Measurements from ENCODE around the gene PCID2. TPM values are rescaled to one million over a fixed set of nuclear protein-coding genes. Genes with fewer than 3 reads are reported as not detected.

The PCID2 gene
- total RNA-seq, 1 donor: 48.5 TPM

GRCh38 chr13:113171250-113172125, 37.0 kb downstream of the PCID2 start:
- H3K36me3 ChIP-seq (ENCODE audit: insufficient read depth, low read length): peaks cover 47% of the 10 kb centered on the region
- DNase-seq (ENCODE audit: insufficient read length, low spot score, missing footprints): peak; percentile 76
- H3K4me3 ChIP-seq (ENCODE audit: insufficient read depth, low read length): no peak overlapping the region
- H3K79me2 ChIP-seq (ENCODE audit: insufficient read depth, low read length): no peaks in the 10 kb centered on the region
- H3K27me3 ChIP-seq (ENCODE audit: insufficient read depth, low read length): no peaks in the 10 kb centered on the region
- H4K20me1 ChIP-seq (ENCODE audit: insufficient read depth, low read length): no peaks in the 10 kb centered on the region
- H3K27ac ChIP-seq (ENCODE audit: low read depth, low read length): no peak overlapping the region
- no peaks in the 10 kb centered on the region for H3K4me1 ChIP-seq (ENCODE audit: insufficient read depth, low read length)
- no peaks in the 10 kb centered on the region for H3K9me3 ChIP-seq (ENCODE audit: low read depth, low read length)
- H3K4me2 ChIP-seq (ENCODE audit: insufficient read depth, low read length): no peak overlapping the region
- H2AFZ ChIP-seq (ENCODE audit: low read length): no peak overlapping the region
- no peak for TF ChIP-seq CTCF (IDR thresholded peaks at IDR 0.05; ENCODE audit: extremely low read depth, low read depth, low read length)

- TF ChIP-seq CTCF (IDR thresholded peaks at IDR 0.05; ENCODE audit: extremely low read depth, low read depth, low read length): no peak
- Histone ChIP-seq H3K4me1 (ENCODE audit: insufficient read depth, low read length) (no peaks in the 10 kb centered on the region), H3K79me2 (ENCODE audit: insufficient read depth, low read length) (no peaks in the 10 kb centered on the region), H4K20me1 (ENCODE audit: insufficient read depth, low read length) (no peaks in the 10 kb centered on the region), H3K4me2 (ENCODE audit: insufficient read depth, low read length) (no peak overlapping the region), H3K4me3 (ENCODE audit: insufficient read depth, low read length) (no peak overlapping the region), H2AFZ (ENCODE audit: low read length) (no peak overlapping the region), H3K27me3 (ENCODE audit: insufficient read depth, low read length) (no peaks in the 10 kb centered on the region), H3K9me3 (ENCODE audit: low read depth, low read length) (no peaks in the 10 kb centered on the region), H3K36me3 (ENCODE audit: insufficient read depth, low read length) (peaks cover 37% of the 10 kb centered on the region), H3K27ac (ENCODE audit: low read depth, low read length) (no peak overlapping the region)
- peak; percentile 37 for DNase-seq (ENCODE audit: insufficient read length, low spot score, missing footprints)
Observed at GRCh38 chr13:113170511-113170910, 38.0 kb downstream of the PCID2 start.

GRCh38 chr13:113169277-113170272, 38.9 kb downstream of the PCID2 start:
- H3K4me1 ChIP-seq (ENCODE audit: insufficient read depth, low read length): no peaks in the 10 kb centered on the region
- no peak overlapping the region for H3K27ac ChIP-seq (ENCODE audit: low read depth, low read length)
- H3K27me3 ChIP-seq (ENCODE audit: insufficient read depth, low read length): no peaks in the 10 kb centered on the region
- no peak overlapping the region for H3K4me2 ChIP-seq (ENCODE audit: insufficient read depth, low read length)
- peak; percentile 73 for DNase-seq (ENCODE audit: insufficient read length, low spot score, missing footprints)
- no peak overlapping the region for H3K4me3 ChIP-seq (ENCODE audit: insufficient read depth, low read length)
- H4K20me1 ChIP-seq (ENCODE audit: insufficient read depth, low read length): no peaks in the 10 kb centered on the region
- H3K9me3 ChIP-seq (ENCODE audit: low read depth, low read length): no peaks in the 10 kb centered on the region
- no peak for TF ChIP-seq CTCF (IDR thresholded peaks at IDR 0.05; ENCODE audit: extremely low read depth, low read depth, low read length)
- H3K79me2 ChIP-seq (ENCODE audit: insufficient read depth, low read length): no peaks in the 10 kb centered on the region
- peaks cover 29% of the 10 kb centered on the region for H3K36me3 ChIP-seq (ENCODE audit: insufficient read depth, low read length)
- H2AFZ ChIP-seq (ENCODE audit: low read length): no peak overlapping the region
